PFSK-1 (cell line): ENCODE measurements around the gene STRA8.

Source experiments
- FOXP2 ChIP-seq: optimal IDR thresholded peaks from 2 replicates; pipeline ENCODE3; 2011; ENCODE audit warnings: borderline replicate concordance, control low read depth, inconsistent platforms; ENCODE audit not compliant: insufficient read depth; ENCODE audit errors: extremely low read length, extremely low read depth
- POLR2AphosphoS5 ChIP-seq: IDR thresholded peaks from 2 replicates; pipeline ENCODE4 v1.6.1; 2012; ENCODE audit warnings: low read depth, mild to moderate bottlenecking, control low read depth, low read length, moderate library complexity
- SIN3A ChIP-seq: IDR thresholded peaks from 2 replicates; pipeline ENCODE4 v1.6.1; 2012; ENCODE audit warnings: mild to moderate bottlenecking, low read length, moderate library complexity, borderline replicate concordance; ENCODE audit not compliant: insufficient read depth
- TAF1 ChIP-seq: IDR thresholded peaks from 2 replicates; pipeline ENCODE4 v1.6.1; 2012; ENCODE audit warnings: low read length, control low read depth, borderline replicate concordance; ENCODE audit not compliant: insufficient read depth
- TF ChIP-seq, protein P1 (sequence below), 2 experiments: IDR thresholded peaks; 2 replicates each; pipeline versions ENCODE4 v1.6.1 to v1.8.0; 2011 to 2012; ENCODE audit warnings: low read depth in 2 of 2, low read length in 2 of 2, control low read depth in 1 of 2, inconsistent platforms in 1 of 2, mild to moderate bottlenecking in 1 of 2, moderate library complexity in 1 of 2; ENCODE audit not compliant: insufficient read depth in 1 of 2

STRA8 gene

DNA sequence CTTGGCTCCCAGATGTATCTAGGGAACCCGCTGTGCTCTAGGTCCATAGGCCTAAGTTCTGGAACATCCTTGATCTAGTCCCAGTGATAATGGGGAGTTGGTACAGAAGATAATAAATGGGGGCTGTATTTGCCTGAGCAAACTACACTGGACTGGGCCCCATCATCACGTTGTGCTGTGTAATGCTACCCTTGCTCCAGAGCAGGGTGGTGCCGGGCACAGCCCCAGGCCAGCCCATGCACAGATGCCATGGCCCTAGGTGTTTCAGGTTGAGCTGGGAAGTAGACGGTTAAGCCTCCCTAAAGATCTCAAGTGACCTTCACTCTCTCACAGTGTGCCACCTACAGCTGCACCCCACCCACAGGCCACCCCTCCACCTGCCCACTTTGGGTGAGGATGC, 53.2 kb downstream of the STRA8 start:
- TF ChIP-seq FOXP2 (no peak), POLR2AphosphoS5 (no peak), TAF1 (no peak), SIN3A (no peak)
- TF ChIP-seq, protein P1, sequence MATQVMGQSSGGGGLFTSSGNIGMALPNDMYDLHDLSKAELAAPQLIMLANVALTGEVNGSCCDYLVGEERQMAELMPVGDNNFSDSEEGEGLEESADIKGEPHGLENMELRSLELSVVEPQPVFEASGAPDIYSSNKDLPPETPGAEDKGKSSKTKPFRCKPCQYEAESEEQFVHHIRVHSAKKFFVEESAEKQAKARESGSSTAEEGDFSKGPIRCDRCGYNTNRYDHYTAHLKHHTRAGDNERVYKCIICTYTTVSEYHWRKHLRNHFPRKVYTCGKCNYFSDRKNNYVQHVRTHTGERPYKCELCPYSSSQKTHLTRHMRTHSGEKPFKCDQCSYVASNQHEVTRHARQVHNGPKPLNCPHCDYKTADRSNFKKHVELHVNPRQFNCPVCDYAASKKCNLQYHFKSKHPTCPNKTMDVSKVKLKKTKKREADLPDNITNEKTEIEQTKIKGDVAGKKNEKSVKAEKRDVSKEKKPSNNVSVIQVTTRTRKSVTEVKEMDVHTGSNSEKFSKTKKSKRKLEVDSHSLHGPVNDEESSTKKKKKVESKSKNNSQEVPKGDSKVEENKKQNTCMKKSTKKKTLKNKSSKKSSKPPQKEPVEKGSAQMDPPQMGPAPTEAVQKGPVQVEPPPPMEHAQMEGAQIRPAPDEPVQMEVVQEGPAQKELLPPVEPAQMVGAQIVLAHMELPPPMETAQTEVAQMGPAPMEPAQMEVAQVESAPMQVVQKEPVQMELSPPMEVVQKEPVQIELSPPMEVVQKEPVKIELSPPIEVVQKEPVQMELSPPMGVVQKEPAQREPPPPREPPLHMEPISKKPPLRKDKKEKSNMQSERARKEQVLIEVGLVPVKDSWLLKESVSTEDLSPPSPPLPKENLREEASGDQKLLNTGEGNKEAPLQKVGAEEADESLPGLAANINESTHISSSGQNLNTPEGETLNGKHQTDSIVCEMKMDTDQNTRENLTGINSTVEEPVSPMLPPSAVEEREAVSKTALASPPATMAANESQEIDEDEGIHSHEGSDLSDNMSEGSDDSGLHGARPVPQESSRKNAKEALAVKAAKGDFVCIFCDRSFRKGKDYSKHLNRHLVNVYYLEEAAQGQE (IDR thresholded peaks at IDR 0.05; ENCODE audit: insufficient read depth in 1 of 2, low read depth in 2 of 2, low read length in 2 of 2) = no peak

DNA sequence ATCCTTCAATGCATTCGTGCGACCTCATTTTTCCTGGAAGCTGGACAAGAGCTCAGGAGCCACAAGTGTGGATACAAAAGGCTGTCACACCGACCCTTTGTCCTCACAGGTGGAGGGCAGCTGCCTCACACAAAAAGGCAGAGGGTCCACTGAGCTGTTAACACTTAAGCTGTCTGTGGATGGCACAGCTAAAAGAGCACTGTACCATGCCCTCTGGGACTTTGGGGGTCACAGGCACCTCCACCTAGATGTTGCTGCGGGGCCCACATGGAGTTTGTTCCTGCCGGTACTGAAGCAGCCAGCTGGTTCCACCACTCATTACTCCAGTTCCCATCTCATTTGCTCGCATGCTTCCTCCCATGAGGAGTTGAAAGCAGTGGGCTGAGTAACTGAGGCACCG, 57.0 kb downstream of the STRA8 start:
- TF ChIP-seq FOXP2 (no peak), SIN3A (no peak), POLR2AphosphoS5 (no peak), TAF1 (no peak)
- TF ChIP-seq, protein P1 (IDR thresholded peaks at IDR 0.05; ENCODE audit: insufficient read depth in 1 of 2, low read depth in 2 of 2, low read length in 2 of 2) = no peak

DNA sequence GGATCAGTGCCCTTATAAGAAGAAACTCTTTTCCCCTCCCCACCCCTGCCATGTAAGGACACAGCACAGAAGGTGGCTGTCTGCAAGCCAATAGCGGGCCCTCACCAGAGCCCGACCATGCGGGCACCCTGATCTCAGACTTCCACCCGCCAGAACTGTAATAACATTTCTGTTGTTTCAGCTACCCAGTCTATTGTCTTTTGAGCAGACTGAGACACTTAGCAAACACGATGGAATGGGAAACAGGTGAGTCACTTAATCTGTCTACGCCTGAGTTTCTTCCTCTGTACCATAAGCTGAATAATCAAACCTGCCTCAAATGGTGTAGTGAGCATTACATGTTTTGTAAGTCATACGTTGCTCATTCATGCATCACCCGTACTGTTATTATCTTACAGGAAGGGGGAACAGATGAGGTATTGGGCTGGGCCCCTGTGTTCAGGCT, 58.2 kb downstream of the STRA8 start:
- TF ChIP-seq, protein P1 (IDR thresholded peaks at IDR 0.05; ENCODE audit: insufficient read depth in 1 of 2, low read depth in 2 of 2, low read length in 2 of 2) = no peak
- TF ChIP-seq SIN3A (no peak), POLR2AphosphoS5 (no peak), TAF1 (no peak), FOXP2 (no peak)

DNA sequence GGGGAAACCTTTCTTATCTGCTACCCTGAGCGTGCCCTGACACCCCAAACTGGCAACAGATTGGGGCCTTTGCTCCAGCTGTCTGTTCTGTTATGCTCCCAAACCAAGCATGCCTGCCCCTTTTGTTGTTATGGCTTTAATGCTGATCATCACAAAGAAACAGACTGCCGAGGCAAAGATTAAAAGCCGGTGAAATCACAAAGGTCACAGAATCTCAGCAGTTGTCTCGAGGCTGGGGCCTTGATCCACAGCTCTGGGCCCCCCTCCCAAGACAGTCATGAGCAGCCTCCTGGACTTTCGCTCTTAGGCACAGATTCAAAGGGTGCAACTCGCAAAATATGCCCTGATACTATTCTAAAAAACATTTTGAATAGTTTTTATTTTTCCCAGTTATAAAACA, 65.6 kb downstream of the STRA8 start:
- TF ChIP-seq, protein P1 (IDR thresholded peaks at IDR 0.05; ENCODE audit: insufficient read depth in 1 of 2, low read depth in 2 of 2, low read length in 2 of 2) = no peak
- TF ChIP-seq SIN3A (no peak), TAF1 (no peak), POLR2AphosphoS5 (no peak), FOXP2 (no peak)
